ENCODE results near the gene EPN2. TPM values are rescaled to one million over a fixed set of nuclear protein-coding genes. Genes with fewer than 3 reads are reported as not detected.

Gene EPN2
- total RNA-seq, 1 experiment from 2014 or later: 31.3 TPM

GRCh38 chr17:19268611-19269010, 31.4 kb downstream of the EPN2 start:
- no peak for DNase-seq
- BruUV-seq (replicated peaks): no TSS peak
- TF ChIP-seq CTCF (IDR thresholded peaks at IDR 0.05; ENCODE audit: unreplicated experiment): no peak
- Mint-ChIP-seq H3K27ac (ENCODE audit: unreplicated experiment) (no peak overlapping the region), H3K4me3 (ENCODE audit: low read depth, unreplicated experiment) (no peak overlapping the region), H3K9me3 (ENCODE audit: low read depth, unreplicated experiment) (no peaks in the 10 kb centered on the region), H3K27me3 (ENCODE audit: unreplicated experiment) (no peaks in the 10 kb centered on the region), H3K36me3 (ENCODE audit: insufficient read depth, unreplicated experiment) (peaks cover 10% of the 10 kb centered on the region), H3K4me1 (ENCODE audit: low read depth, unreplicated experiment) (peaks cover 10% of the 10 kb centered on the region)
- CTCF ChIA-PET: interaction anchor here (0.6 kb wide), 1 partner anchor 9 kb away, joined by 9 read pairs; no protein-coding TSS in a partner anchor
- intact Hi-C loops (cut with micrococcal nuclease; ENCODE audit: unreplicated experiment): no loop called here

- no peak overlapping the region for H3K4me3 Mint-ChIP-seq (ENCODE audit: low read depth, unreplicated experiment)
- H3K9me3 Mint-ChIP-seq (ENCODE audit: low read depth, unreplicated experiment): no peaks in the 10 kb centered on the region
- H3K4me1 Mint-ChIP-seq (ENCODE audit: low read depth, unreplicated experiment): peaks cover 10% of the 10 kb centered on the region
- intact Hi-C loops (cut with micrococcal nuclease; ENCODE audit: unreplicated experiment): no loop called here
- CTCF ChIA-PET: interaction anchor here (0.6 kb wide), 1 partner anchor 8 kb away, joined by 9 read pairs; no protein-coding TSS in a partner anchor
- no peak for DNase-seq
- BruUV-seq (replicated peaks): no TSS peak
- TF ChIP-seq CTCF (IDR thresholded peaks at IDR 0.05; ENCODE audit: unreplicated experiment): no peak
- H3K27ac Mint-ChIP-seq (ENCODE audit: unreplicated experiment): no peak overlapping the region
- H3K27me3 Mint-ChIP-seq (ENCODE audit: unreplicated experiment): no peaks in the 10 kb centered on the region
- peaks cover 10% of the 10 kb centered on the region for H3K36me3 Mint-ChIP-seq (ENCODE audit: insufficient read depth, unreplicated experiment)
Measured at GRCh38 chr17:19269106-19269505, 31.9 kb downstream of the EPN2 start.

- intact Hi-C loops (cut with micrococcal nuclease; ENCODE audit: unreplicated experiment): no loop called here
- no peak for TF ChIP-seq CTCF (IDR thresholded peaks at IDR 0.05; ENCODE audit: unreplicated experiment)
- no peak for DNase-seq
- peaks cover 10% of the 10 kb centered on the region for H3K4me1 Mint-ChIP-seq (ENCODE audit: low read depth, unreplicated experiment)
- no peaks in the 10 kb centered on the region for H3K9me3 Mint-ChIP-seq (ENCODE audit: low read depth, unreplicated experiment)
- no peak overlapping the region for H3K27ac Mint-ChIP-seq (ENCODE audit: unreplicated experiment)
- no peaks in the 10 kb centered on the region for H3K27me3 Mint-ChIP-seq (ENCODE audit: unreplicated experiment)
- no TSS peak for BruUV-seq (replicated peaks)
- H3K36me3 Mint-ChIP-seq (ENCODE audit: insufficient read depth, unreplicated experiment): peaks cover 10% of the 10 kb centered on the region
- CTCF ChIA-PET: no interaction called here
- H3K4me3 Mint-ChIP-seq (ENCODE audit: low read depth, unreplicated experiment): no peak overlapping the region
Measured at GRCh38 chr17:19269641-19270040, 32.5 kb downstream of the EPN2 start.

GRCh38 chr17:19270347-19270703, 33.2 kb downstream of the EPN2 start:
- TF ChIP-seq CTCF (IDR thresholded peaks at IDR 0.05; ENCODE audit: unreplicated experiment): no peak
- H3K4me3 Mint-ChIP-seq (ENCODE audit: low read depth, unreplicated experiment): no peak overlapping the region
- peaks cover 10% of the 10 kb centered on the region for H3K36me3 Mint-ChIP-seq (ENCODE audit: insufficient read depth, unreplicated experiment)
- BruUV-seq (replicated peaks): no TSS peak
- H3K4me1 Mint-ChIP-seq (ENCODE audit: low read depth, unreplicated experiment): peaks cover 10% of the 10 kb centered on the region
- CTCF ChIA-PET: no interaction called here
- H3K9me3 Mint-ChIP-seq (ENCODE audit: low read depth, unreplicated experiment): no peaks in the 10 kb centered on the region
- H3K27me3 Mint-ChIP-seq (ENCODE audit: unreplicated experiment): no peaks in the 10 kb centered on the region
- no peak for DNase-seq
- intact Hi-C loops (cut with micrococcal nuclease; ENCODE audit: unreplicated experiment): no loop called here
- no peak overlapping the region for H3K27ac Mint-ChIP-seq (ENCODE audit: unreplicated experiment)

Data from Calu3 (cell line).